Colon (tissue), 2 donors: ENCODE results near the gene LSMEM2.

Experiments used
- FAIRE-seq: peaks from 2 replicates; lab custom pipeline; 2012; peaks lifted over from hg19 to GRCh38; lab: Jason Lieb, UNC
- donor health status: control.
- donor health status: control.

LSMEM2 gene

GRCh38 chr3:50322386-50323091, 43.7 kb downstream of the LSMEM2 start, which contains the start of gene HYAL2:
Gene HYAL2, minus strand, starts transcription at chr3:50322745. Its CDS starts 2,256 bp downstream, at chr3:50320489.
- no peak for FAIRE-seq

GRCh38 chr3:50323092-50323600, 44.3 kb downstream of the LSMEM2 start:
- no peak for FAIRE-seq

GRCh38 chr3:50323614-50324199, 44.8 kb downstream of the LSMEM2 start:
- no peak for FAIRE-seq

GRCh38 chr3:50324351-50325112, 45.6 kb downstream of the LSMEM2 start:
- no peak for FAIRE-seq

- FAIRE-seq, result no peak
Measured at GRCh38 chr3:50325113-50325480, 46.2 kb downstream of the LSMEM2 start.

- FAIRE-seq, result no peak
Measured at GRCh38 chr3:50325497-50326181, 46.8 kb downstream of the LSMEM2 start.

- no peak for FAIRE-seq
Measured at GRCh38 chr3:50326182-50326541, 47.3 kb downstream of the LSMEM2 start.

GRCh38 chr3:50327129-50327528, 48.2 kb downstream of the LSMEM2 start:
- no peak for FAIRE-seq

- FAIRE-seq, result no peak
Measured at GRCh38 chr3:50327943-50328691, 49.2 kb downstream of the LSMEM2 start, which contains the start of gene TUSC2. Gene TUSC2, minus strand, starts transcription at chr3:50328223. Its CDS starts 124 bp downstream, at chr3:50328099.

- no peak for FAIRE-seq
Measured at GRCh38 chr3:50330330-50330729, 51.4 kb downstream of the LSMEM2 start.

GRCh38 chr3:50331364-50331907, 52.5 kb downstream of the LSMEM2 start:
- no peak for FAIRE-seq

GRCh38 chr3:50333744-50334328, 54.9 kb downstream of the LSMEM2 start:
- FAIRE-seq, result no peak

- no peak for FAIRE-seq
Measured at GRCh38 chr3:50334339-50335075, 55.6 kb downstream of the LSMEM2 start.

GRCh38 chr3:50336452-50337174, 57.7 kb downstream of the LSMEM2 start:
- no peak for FAIRE-seq

- FAIRE-seq, result no peak
Measured at GRCh38 chr3:50337175-50337861, 58.4 kb downstream of the LSMEM2 start.
